T-helper 1 cell (primary cell): ENCODE data around the gene FADS6.
"Not testable (repeated sequence)": the region's sequence is repeated elsewhere in the genome, so short reads cannot be mapped to it uniquely, and the experiment has no call there.

Experiments used
- DNase-seq, 5 donors: peaks; one replicate each; pipeline ENCODE4 v3.0.0-alpha.2; 2012 to 2020

FADS6 gene

GRCh38 chr17:74920306-74920620 lies 26.8 kb upstream of the FADS6 start:
- DNase-seq = no peak

GRCh38 chr17:74919440-74920305 lies 26.2 kb upstream of the FADS6 start:
- DNase-seq = no peak

GRCh38 chr17:74918906-74919305 lies 25.5 kb upstream of the FADS6 start:
- no peak for DNase-seq

GRCh38 chr17:74917430-74917829 lies 24.0 kb upstream of the FADS6 start:
- DNase-seq = no peak

- no peak for DNase-seq
Observed at GRCh38 chr17:74916851-74917199, 23.4 kb upstream of the FADS6 start.

- DNase-seq = no peak
Observed at GRCh38 chr17:74916136-74916850, 22.9 kb upstream of the FADS6 start.

GRCh38 chr17:74911423-74911822 lies 18.0 kb upstream of the FADS6 start:
- not testable (repeated sequence) for DNase-seq

GRCh38 chr17:74909097-74909496 lies 15.7 kb upstream of the FADS6 start:
- not testable (repeated sequence) for DNase-seq

GRCh38 chr17:74907012-74907411 lies 13.6 kb upstream of the FADS6 start:
- DNase-seq = no peak

- not testable (repeated sequence) for DNase-seq
Observed at GRCh38 chr17:74906214-74906793, 12.9 kb upstream of the FADS6 start.

- DNase-seq = no peak
Observed at GRCh38 chr17:74904687-74905409, 11.4 kb upstream of the FADS6 start.

GRCh38 chr17:74903671-74904070 lies 10.2 kb upstream of the FADS6 start:
- no peak for DNase-seq

GRCh38 chr17:74903034-74903433 lies 9.6 kb upstream of the FADS6 start:
- DNase-seq = no peak

GRCh38 chr17:74901353-74902135 lies 8.1 kb upstream of the FADS6 start:
- no peak for DNase-seq

- DNase-seq = no peak
Observed at GRCh38 chr17:74900208-74900607, 6.8 kb upstream of the FADS6 start.

GRCh38 chr17:74898376-74898946 lies 5.0 kb upstream of the FADS6 start:
- no peak for DNase-seq

- no peak for DNase-seq
Observed at GRCh38 chr17:74893936-74894671, 671 bp upstream of the FADS6 start.

GRCh38 chr17:74892013-74892841 lies 1.2 kb downstream of the FADS6 start:
- no peak for DNase-seq

GRCh38 chr17:74890554-74890953 lies 2.9 kb downstream of the FADS6 start:
- no peak for DNase-seq

- DNase-seq = no peak
Observed at GRCh38 chr17:74888469-74888868, 5.0 kb downstream of the FADS6 start.
